ENCODE measurements around the gene SLFN11.
"Not testable (repeated sequence)": the region's sequence is repeated elsewhere in the genome, so short reads cannot be mapped to it uniquely, and the experiment has no call there.

SLFN11 gene

DNA sequence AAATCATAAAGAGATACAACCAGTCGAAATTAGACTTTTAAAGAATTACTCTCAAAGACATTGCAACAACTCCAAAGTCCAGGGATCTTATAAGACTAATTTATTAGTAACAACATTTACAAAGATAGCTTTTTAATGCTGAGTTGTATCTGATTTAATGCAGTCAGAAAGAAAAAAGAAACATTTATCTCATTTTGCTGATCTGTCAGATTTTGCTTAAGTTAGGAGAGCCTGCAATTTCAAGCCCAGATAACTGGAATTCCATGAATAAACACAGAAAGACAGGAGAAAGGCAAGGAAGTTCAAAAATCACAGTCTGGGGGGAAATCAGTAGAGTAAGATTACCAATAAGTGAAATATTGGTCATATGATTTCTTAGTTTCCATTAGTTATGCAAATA lies 22.9 kb downstream of the SLFN11 start:
- no peak for DNase-seq

DNA sequence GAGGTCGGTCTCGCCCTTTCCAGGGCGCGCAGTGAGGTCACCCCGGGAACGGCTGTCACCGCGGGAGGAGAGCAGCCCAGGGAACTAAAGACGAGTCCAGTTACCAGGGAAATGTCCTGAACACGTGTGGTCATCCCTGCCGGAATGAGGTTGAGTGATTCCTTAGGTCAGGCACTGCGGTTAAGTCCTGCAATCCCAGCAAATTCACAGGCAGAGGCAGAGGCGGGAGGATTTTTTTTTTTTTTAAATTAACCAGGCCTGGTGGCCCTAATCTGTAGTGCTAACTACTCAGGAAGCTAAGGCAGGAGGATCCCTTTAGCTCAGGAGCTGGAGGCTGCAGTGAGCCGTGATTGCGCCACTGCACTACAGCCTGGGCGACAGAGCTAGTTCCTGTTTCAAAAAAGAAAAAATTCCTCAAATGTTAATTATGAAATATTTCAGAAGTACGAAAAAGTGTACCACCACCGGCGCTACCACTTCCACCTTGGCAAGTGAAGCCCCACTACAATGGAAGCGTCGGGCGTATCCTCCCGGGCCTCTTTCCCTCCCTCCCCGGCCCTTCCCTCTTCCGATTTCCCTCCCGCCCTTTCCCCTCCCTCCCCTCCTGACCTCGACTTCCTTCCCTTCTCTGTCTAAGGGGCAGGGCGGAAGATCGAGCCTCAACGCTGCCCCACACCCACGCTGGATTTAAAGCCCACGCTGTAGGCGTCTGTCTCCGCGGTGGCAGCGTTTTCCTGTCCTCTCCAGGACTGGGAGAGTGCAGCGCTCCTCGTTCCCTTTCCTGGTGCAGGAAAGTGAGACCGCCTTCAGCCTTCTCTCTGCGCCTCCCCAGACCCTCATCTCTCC lies 27.3 kb downstream of the SLFN11 start:
- peak; percentile 28 for DNase-seq

DNA sequence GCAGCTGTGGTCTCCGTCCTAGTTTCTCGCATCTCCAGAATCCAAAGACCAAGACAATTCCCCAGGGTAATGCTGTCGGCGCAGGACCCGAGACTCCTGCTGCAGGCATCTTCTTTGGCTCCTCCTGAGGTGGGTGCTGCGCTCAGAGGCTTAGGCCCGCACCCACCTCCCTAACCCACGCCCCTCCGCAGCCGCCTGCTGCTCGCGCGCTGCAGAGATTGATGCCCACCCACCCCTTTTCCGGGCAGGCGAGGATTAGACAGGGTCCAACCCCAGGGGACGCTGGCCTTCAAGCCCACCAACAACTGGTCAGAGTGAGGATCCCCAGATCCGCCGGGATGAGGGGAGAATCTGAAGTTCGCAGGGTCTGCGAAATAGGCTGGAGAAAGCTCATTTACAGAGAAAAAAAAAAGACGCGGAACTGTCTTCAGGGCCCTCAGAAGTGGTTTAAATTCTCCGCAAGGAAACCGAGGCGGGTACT lies 27.9 kb downstream of the SLFN11 start:
- DNase-seq: no peak

DNA sequence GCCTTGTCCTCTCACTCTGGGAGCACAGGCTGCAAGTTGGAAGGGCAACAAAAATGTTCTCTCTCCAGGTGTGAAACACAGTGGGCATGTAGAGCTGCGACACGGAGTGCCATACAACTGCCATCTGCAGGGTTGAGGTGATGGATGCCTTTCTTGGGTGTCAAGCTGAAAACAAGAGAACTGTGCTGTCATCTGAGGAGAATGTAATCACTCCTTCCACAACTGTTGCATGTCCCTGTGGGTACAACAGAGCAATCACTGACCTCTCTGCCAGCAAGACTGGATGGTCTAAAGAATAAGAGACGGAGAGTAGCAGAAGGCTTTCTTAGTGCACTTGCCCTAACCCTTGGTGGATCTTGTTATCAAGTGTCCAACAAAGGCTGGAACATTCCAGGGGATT lies 29.2 kb downstream of the SLFN11 start:
- DNase-seq: no peak

DNA sequence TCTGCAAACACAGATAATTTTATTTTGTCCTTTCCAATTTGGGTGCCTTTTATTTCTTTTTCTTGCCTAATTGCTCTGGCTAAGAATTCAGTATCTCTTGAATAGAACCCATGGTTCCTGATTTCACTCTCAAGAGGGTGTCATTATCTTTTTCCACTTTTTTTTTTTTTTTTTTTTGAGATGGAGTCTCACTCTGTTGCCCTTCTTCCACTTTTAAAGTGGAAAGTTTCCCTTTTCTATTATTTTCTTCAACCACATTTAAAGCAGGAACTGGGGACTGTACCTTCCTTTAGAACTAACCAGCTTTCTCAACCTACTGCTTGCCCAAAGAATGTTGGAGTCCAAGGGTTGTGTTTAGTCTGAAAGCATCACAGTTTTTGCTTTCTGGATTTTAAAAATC lies 31.1 kb downstream of the SLFN11 start:
- no peak for DNase-seq

DNA sequence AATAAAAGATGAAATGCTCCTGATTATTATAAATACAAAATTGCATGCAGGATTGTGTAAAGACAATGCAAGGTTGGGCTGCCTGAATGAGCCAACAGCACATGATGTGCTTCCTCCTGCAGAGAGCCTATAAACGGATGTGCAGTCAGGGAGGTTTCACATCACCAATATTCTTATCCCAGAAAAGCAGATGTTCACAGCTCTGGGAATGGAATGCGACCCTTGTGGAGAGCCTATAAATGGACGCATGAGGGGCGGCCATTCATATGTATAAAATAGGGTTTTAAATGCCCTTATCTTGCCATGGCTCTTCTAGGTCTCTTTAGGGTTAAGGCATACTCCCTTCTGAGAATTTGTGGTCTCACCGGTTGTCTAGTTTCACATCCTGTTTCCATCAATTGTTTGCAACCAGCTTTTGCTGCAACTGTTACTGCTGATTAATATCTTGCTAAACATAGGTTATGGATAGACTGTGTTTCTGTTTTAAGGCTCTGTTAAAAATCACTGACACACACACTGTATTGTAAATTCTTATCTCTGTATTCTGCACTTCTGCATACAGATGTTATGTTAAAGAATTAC lies 31.9 kb downstream of the SLFN11 start:
- DNase-seq: no peak

DNA sequence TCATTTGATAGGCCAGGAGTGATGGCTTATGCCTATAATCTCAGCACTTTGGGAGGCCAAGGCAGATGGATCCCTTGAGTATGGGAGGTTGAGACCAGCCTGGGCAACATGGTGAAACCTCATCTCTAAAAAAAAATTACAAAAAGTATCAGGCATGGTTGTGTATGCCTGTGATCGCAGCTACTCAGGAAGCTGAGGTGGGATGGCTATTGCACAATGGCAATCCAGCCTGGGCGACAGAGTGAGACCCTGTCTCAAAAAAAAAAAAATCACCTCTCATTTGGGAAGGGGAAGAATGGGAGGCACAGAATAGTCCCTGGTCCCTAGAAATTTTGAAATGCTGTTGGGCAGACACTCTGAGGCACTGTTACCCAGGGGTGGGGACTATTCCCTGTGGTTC lies 35.2 kb downstream of the SLFN11 start:
- DNase-seq: no peak

DNA sequence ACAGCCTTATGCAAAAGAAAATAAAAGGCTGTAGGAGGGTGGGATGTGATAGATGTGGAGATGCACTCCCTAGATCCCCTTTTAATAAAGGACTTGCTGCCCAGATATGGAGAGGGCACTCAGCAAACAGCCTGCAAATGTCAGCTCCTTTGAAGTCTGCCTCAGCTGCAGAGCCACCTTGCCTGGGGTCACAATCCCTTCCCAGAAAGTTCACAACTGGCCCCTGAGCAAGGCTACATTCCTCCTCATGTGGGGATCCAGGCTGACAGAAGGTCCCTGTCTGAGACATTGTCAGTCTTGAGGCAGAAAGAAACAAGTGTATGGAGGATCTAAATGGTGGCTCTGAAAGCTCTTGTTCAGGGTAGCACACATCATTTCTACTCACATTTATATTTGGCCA lies 36.1 kb downstream of the SLFN11 start:
- no peak for DNase-seq

DNA sequence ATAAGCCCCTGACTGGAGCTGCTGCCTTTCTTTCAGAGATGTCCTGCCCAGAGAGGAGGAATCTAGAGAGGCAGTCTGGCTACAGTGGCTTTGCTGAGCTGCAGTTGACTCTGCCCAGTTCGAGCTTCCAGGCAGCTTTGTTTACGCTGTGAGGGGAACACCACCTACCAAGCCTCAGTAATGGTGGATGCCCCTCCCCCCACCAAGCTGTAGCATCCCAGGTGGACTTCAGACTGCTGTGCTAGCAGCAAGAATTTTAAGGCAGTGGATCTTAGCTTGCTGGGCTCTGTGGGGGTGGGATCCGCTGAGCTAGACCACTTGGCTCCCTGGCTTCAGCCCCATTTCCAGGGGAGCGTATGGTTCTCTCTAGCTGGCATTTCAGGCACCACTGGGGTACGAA lies 39.8 kb downstream of the SLFN11 start:
- not testable (repeated sequence) for DNase-seq

DNA sequence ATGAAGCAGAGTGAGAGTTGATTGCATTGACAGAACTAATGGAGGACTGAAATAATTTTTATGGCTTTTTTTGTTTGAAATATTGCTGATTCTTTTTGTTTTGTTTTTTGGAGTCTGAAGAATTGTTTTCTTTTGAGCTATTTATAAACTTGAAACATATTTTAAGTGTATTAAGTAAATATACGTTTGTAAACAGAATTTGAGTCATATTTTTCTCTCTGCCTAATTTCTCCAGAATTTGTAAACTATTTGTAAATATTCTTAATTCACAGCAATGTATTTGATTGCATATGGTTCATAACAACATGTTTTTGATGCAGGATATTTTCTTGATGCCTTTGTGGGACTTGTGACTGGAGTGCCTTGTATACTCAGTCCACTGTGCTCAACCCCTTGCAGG lies 50.7 kb downstream of the SLFN11 start:
- no peak for DNase-seq

DNA sequence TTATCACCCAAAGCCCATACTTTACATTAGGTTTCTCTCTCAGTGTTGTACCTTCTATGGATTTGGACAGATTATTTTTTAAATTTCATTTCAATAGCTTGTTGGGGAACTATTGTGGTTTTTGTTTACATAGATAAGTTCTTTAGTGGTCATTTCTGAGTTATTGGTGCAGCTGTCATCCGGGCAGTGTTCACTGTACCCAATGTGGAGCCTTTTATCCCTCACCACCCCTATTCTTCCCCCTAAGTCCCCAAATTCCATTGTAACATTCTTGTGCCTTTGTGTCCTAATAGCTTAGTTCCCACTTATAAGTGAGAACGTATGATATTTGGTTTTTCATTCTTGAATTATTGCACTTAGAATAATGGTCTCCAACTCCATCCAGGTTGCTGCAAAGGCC lies 57.5 kb downstream of the SLFN11 start:
- no peak for DNase-seq

DNA sequence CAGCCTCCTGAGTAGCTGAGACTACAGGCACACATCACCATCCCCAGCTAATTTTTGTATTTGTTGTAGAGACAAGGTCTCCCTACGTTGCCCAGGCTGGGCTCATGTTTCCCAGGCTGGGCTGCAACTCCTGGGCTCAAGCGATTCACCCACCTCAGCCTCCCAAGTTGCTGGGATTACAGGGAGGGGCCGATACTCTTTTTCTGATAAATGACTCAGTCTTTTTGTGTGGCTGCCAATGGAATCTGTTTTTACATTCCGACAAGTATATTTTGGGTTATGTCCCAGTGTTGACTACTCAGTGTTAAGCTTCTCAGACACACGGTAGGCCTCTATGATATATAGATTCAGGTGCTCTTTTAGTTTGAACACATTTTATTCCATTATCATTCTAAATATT lies 58.1 kb downstream of the SLFN11 start:
- DNase-seq: no peak

DNA sequence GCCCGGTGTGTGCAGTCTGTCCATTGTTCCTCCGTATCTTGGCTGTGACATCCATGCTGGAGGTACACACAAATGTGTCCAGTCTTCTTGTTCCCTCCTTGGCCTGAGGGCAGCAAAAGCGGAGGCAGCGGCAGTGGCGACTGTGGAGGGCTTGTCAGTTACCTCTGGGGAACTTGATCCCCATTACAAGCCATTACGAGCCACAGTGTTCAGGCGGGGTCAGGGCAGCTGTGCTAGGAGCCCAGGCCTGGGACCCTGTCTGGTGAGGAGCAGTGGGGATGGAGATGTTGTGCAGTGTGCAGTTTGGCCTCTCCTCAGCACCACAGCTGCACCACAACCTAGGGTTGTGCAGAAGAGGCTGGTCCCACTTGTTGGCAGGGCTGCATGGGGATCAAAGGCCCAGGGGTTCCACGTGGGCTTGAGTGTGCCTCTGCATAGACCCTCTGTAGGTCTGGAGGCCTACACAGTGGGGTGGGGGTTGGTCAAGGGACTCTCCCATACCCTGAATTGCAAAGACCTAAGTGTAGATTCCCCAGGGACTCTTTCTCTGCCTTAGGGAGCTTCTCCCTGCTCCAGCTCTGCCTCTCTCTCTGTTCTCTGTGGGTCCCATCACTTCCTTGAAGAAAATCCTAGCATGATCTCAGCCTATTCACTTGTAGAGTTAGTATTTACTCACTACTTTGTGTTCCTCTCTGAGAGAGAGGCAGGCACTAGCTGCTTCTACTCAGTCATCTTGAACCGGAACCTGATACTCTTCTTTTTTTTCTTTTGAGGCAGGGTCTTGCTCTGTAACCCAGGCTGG lies 58.8 kb downstream of the SLFN11 start:
- DNase-seq: no peak

DNA sequence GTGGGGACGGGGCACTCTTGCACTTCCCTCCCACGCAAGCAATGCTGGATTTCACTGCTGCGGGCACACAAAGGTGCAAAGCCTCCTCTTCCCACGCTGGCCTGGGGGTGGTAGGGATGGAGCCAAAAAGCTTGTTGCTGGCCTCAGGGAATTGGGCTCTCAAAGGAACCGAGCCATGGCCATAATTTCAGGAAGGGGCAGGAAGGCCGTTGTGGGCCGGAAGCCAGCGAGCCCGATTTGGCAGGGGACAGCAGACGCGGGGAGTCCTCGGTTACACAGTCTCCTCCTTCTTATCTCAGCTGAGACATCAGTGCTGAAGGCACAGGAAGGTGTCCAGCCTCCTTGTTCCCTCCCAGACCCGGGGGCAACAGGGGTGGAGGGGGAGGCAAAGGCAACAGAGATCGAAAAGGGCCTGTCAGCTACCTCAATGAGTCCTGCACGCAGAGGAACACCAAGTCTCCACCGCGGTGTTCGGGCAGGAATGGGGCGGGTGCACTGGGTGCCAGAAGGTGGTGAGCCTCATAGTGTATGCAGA lies 59.5 kb downstream of the SLFN11 start:
- no peak for DNase-seq

DNA sequence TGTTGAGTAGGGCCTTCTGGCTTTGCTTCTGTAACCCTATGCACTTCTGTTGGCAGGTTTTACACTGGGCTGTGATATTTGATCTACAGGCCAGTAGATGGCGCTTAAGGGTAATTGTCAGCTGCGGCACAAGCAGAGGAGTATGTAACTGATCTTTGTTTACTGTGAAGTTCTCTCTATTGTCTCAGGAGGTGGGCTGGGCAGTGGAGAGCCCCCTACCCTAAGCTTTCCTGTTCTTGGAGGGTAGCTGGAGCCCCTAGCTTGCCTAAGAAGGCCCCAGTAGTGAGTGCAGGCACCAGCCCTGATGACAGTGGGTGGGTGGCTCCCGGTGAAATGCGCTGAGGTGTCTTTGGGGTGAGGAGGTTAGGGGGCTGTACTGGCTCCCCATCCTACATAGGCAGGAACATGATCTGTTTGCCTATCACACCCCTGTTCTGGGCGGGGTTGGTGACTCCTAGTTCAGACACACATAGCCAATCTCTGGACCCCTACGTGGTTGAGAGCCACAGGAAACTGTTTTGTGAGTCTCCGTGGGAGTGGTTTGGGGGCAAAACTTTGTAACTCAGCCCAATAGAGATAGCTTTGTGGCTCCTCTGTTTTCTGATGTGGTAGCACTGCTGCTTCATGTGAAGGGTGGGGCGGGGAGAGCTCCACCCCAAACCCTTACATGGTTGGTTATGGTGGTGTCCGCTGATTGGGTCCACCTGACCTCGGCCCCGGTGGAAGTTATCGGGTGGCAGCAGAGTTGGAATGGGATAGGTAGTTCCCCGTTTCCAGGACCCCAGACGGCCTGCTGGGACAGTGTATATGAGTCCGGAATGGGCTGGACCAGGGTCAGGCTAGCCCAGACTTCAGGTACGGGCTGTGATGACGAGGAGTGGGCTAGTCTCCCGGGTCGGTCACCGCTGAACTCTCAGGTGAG lies 60.4 kb downstream of the SLFN11 start:
- peak; percentile 66 for DNase-seq

DNA sequence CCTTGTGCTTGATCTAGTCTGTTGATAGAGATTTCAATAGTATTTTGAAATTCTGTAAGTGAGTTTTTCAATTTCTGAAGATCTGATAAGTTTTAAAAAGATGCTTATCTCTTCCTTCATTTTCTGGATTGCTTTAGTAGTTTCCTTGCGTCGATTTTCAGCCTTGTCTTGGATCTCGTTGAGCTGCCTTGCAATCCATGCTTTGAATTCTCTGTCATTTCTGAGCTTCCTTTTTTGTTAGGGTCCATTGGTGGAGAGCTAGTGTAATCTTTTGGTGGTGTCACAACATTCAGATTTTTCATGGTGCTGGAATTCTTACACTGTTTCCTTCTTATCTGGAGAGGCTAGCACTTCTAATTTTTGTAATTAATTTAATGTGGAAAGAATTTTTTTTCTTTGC lies 61.1 kb downstream of the SLFN11 start:
- no peak for DNase-seq

DNA sequence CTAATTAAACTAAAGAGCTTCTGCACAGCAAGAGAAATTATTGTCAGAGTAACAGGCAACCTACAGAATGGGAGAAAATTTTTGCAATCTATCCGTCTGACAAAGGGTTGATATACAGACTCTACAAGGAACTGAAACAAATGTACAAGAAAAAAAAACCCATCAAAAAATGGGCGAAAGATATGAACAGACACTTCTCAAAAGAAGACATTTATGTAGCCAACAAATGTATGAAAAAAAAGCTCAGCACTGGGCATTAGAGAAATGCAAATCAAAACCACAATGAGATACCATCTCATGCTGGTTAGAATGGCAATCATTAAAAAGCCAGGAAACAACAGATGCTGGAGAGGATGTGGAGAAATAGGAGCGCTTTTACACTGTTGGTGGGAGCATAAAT lies 64.1 kb downstream of the SLFN11 start:
- not testable (repeated sequence) for DNase-seq
